Esophagus squamous epithelium (tissue), 5 donors: ENCODE measurements around the gene PTPRD. TPM values are rescaled to one million over a fixed set of nuclear protein-coding genes. Genes with fewer than 3 reads are reported as not detected.

ENCODE experiments used
- DNase-seq: peaks from one replicate; lab custom pipeline; 2025; lab: John Stamatoyannopoulos, UW
- H3K27ac ChIP-seq, 4 donors: fragments of 200-600 bp; sonication (generic); one replicate each; pipeline ENCODE4 v1.5.1; 2016 to 2019; ENCODE audit warnings: mild to moderate bottlenecking in 1 of 4
- H3K27me3 ChIP-seq, 4 donors: fragments of 200-600 bp; sonication (generic); 1 replicate in 3 of 4; 2 replicates in 1 of 4; pipeline versions ENCODE4 v1.5.1 to v1.6.0; 2017 to 2021; ENCODE audit warnings: antibody characterized with exemption in 1 of 4
- H3K36me3 ChIP-seq, 3 donors: fragments of 200-600 bp; sonication (generic); one replicate each; pipeline ENCODE4 v1.5.1; 2016 to 2019
- H3K4me1 ChIP-seq, 3 donors: fragments of 200-600 bp; sonication (generic); one replicate each; pipeline ENCODE4 v1.5.1; 2017 to 2019
- H3K4me3 ChIP-seq, 4 donors: fragments of 200-600 bp; sonication (generic); 1 replicate in 3 of 4; 2 replicates in 1 of 4; pipeline ENCODE4 v1.5.1; 2016 to 2019; ENCODE audit warnings: mild to moderate bottlenecking in 2 of 4, moderate library complexity in 1 of 4
- H3K9me3 ChIP-seq, 3 donors: fragments of 200-600 bp; sonication (generic); one replicate each; pipeline ENCODE4 v1.5.1; 2016 to 2019
- CTCF ChIP-seq, 6 experiments: fragments of 450-650 bp in 4 of 6; fragments of 200-600 bp in 2 of 6; sonication (generic) in 2 of 6; IDR thresholded peaks; one replicate each; pipeline ENCODE4 v1.5.1; 2016 to 2019; ENCODE audit warnings: antibody characterized with exemption in 6 of 6, mild to moderate bottlenecking in 4 of 6, moderate library complexity in 4 of 6
- POLR2A ChIP-seq, 4 donors: fragments of 450-650 bp; IDR thresholded peaks; one replicate each; pipeline ENCODE4 v1.6.1; 2017; ENCODE audit warnings: antibody characterized with exemption in 4 of 4, mild to moderate bottlenecking in 4 of 4, moderate library complexity in 3 of 4
- WGBS, 2 donors: methylation state at CpG; one replicate each; pipeline ENCODE4 v1.1.5; 2018; 5-methylcytosine and 5-hydroxymethylcytosine counted together
- intact Hi-C: fragments of 100-400 bp; cut with DNase I; formaldehyde crosslinking; loops from one replicate; pipeline ENCODE4 v1.15.0; 2022
- total RNA-seq, 4 donors: library from RNA; depleted of rRNA; stranded (reverse); fragments of >200 nt; gene quantifications; one replicate each; pipeline ENCODE4 v1.1.0, GENCODE V29; 2016
- donor health status: DM: yes; HTN: yes; CAD: no.

The PTPRD gene
- total RNA-seq, 4 donors from 2014 or later: 0.23 to 16.3 (median 6.6) TPM

DNA sequence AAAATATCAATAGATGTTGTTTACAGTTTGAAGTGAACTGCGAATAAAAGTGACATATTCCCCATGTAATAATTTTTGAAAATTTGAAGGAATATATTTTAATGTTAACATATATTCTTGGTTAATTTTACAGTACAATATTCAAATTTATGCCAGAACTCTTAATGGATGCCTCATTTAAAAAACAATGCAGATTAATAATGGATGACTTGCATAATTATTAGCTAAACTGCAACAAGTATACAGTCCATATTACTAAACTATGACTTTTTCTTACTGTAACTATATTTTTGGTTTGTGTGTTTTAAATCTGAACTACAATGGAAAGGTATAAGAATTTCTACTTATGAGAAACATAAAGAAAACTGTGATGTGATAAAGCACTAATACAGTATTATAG is 1390.1 kb downstream of the PTPRD start:
- H3K4me1 ChIP-seq: no peaks in the 10 kb centered on the region
- intact Hi-C loops: no loop called here
- 86 to 90% methylated on average over 1 of the region's 1 CpG for WGBS, 2 donors

DNA sequence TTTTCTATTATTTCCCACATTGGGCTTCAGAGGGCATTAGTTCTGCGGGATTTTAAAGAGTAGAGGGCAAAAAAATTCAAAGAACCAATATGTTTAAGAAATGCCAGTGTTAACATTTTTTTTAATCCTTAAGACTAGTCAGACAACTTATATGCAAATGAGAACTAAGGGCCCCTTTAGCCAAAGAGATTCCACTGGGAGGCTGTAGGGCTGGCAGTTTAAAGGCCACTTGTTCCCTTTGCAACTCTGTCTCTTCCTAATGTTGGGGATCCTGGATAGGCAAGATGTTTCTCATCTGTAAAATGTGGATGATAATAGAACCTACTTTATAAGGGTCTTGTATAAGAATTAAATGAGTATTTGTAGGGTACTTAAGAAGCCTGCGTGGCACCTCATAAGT is 1395.9 kb downstream of the PTPRD start:
- TF ChIP-seq POLR2A (IDR thresholded peaks at IDR 0.05) (no peak), CTCF (IDR thresholded peaks at IDR 0.05) (no peak)

More for the DNA sequence above, 1390.1 kb downstream of the PTPRD start:
- Histone ChIP-seq H3K27ac (no peak overlapping the region), H3K36me3 (no peaks in the 10 kb centered on the region), H3K27me3 (no peaks in the 10 kb centered on the region), H3K4me3 (no peak overlapping the region), H3K9me3 (no peaks in the 10 kb centered on the region)
- DNase-seq: no peak
- no peak for TF ChIP-seq POLR2A (IDR thresholded peaks at IDR 0.05)
- no peak for TF ChIP-seq CTCF (IDR thresholded peaks at IDR 0.05)

GRCh38 chr9:9215050-9215449 is 1397.8 kb downstream of the PTPRD start:
- TF ChIP-seq POLR2A (IDR thresholded peaks at IDR 0.05) (no peak), CTCF (IDR thresholded peaks at IDR 0.05) (no peak)
- no peak overlapping the region for H3K27ac ChIP-seq
- H3K4me3 ChIP-seq: no peak overlapping the region
- H3K36me3 ChIP-seq: no peaks in the 10 kb centered on the region
- H3K27me3 ChIP-seq: no peaks in the 10 kb centered on the region
- 40 to 54% methylated on average over 2 of the region's 2 CpGs for WGBS, 2 donors
- DNase-seq: no peak
- H3K4me1 ChIP-seq: peaks cover 0 to 3% (median 0%) of the 10 kb centered on the region in 3 donors
- intact Hi-C loops: no loop called here
- H3K9me3 ChIP-seq: no peaks in the 10 kb centered on the region

More for the DNA sequence above, 1395.9 kb downstream of the PTPRD start:
- H3K4me3 ChIP-seq: no peak overlapping the region
- H3K9me3 ChIP-seq: no peaks in the 10 kb centered on the region
- DNase-seq: no peak
- intact Hi-C loops: no loop called here
- H3K36me3 ChIP-seq: no peaks in the 10 kb centered on the region
- no peaks in the 10 kb centered on the region for H3K27me3 ChIP-seq
- peaks cover 0 to 3% (median 0%) of the 10 kb centered on the region in 3 donors for H3K4me1 ChIP-seq
- no peak overlapping the region for H3K27ac ChIP-seq
- 88 to 89% methylated on average over 2 of the region's 2 CpGs for WGBS, 2 donors

DNA sequence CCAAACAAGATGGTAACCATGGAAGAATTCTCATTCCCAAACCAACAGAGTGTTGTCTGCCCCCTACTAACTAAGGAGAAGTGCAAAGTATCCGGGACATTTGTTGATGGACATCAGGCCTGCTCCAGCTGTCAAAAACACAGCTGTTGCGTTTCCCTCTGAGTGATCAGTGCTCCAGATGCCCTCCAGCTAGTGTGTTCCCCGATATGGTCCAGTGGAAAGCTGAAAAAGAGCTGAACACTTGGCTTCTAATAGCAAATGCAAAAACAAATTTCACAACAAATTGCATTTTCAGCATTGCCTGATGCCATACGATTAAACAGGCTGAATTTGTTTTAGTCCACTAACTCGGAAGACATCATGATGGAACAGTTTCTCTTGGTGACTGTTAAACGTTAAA is 1398.7 kb downstream of the PTPRD start:
- TF ChIP-seq POLR2A (IDR thresholded peaks at IDR 0.05) (no peak), CTCF (IDR thresholded peaks at IDR 0.05) (no peak)
- WGBS, 2 donors: 42 to 57% methylated on average over 6 of the region's 6 CpGs
- Histone ChIP-seq H3K4me1 (peaks cover 0 to 3% (median 0%) of the 10 kb centered on the region in 3 donors), H3K36me3 (no peaks in the 10 kb centered on the region), H3K27ac (no peak overlapping the region), H3K4me3 (no peak overlapping the region), H3K27me3 (no peaks in the 10 kb centered on the region), H3K9me3 (no peaks in the 10 kb centered on the region)
- DNase-seq: no peak
- intact Hi-C loops: no loop called here

GRCh38 chr9:9212963-9213362 is 1399.8 kb downstream of the PTPRD start:
- Histone ChIP-seq H3K4me3 (no peak overlapping the region), H3K9me3 (no peaks in the 10 kb centered on the region), H3K36me3 (no peaks in the 10 kb centered on the region), H3K27me3 (no peaks in the 10 kb centered on the region), H3K27ac (no peak overlapping the region), H3K4me1 (peaks cover 0 to 3% (median 0%) of the 10 kb centered on the region in 3 donors)
- TF ChIP-seq POLR2A (IDR thresholded peaks at IDR 0.05): no peak
- TF ChIP-seq CTCF (IDR thresholded peaks at IDR 0.05): no peak
- intact Hi-C loops: no loop called here
- no peak for DNase-seq
- 65 to 79% methylated on average over 3 of the region's 3 CpGs for WGBS, 2 donors
